Heart right ventricle (tissue), 16 donors: ENCODE results near the gene ABHD17C. TPM values are rescaled to one million over a fixed set of nuclear protein-coding genes. Genes with fewer than 3 reads are reported as not detected.

Experiments
- ATAC-seq, 8 donors: fragments of 200-7000 bp; cut with Tn5 transposase; one replicate each; pipeline ENCODE4 v1.9.1; 2020; ENCODE audit warnings: mild to moderate bottlenecking in 8 of 8, moderate library complexity in 8 of 8, moderate number of reproducible peaks in 1 of 8
- DNase-seq, 2 donors: peaks; one replicate each; pipeline ENCODE4 v3.0.0-alpha.2; 2020
- H3K27ac ChIP-seq, 10 donors: fragments of 200-600 bp; sonication (generic) in 2 of 10; one replicate each; pipeline versions ENCODE4 v1.5.0 to v1.8.0; 2020 to 2022; ENCODE audit warnings: mild to moderate bottlenecking in 3 of 10
- H3K27me3 ChIP-seq, 7 donors: fragments of 200-600 bp; one replicate each; pipeline ENCODE4 v1.8.0; 2021 to 2022; ENCODE audit warnings: mild to moderate bottlenecking in 2 of 7
- H3K36me3 ChIP-seq, 9 donors: fragments of 200-600 bp; sonication (generic) in 1 of 9; one replicate each; pipeline versions ENCODE4 v1.5.0 to v1.8.0; 2020 to 2022; ENCODE audit warnings: mild to moderate bottlenecking in 2 of 9
- H3K4me1 ChIP-seq, 9 donors: fragments of 200-600 bp; sonication (generic) in 1 of 9; one replicate each; pipeline versions ENCODE4 v1.5.0 to v1.8.0; 2020 to 2022; ENCODE audit warnings: mild to moderate bottlenecking in 4 of 9
- H3K4me3 ChIP-seq, 10 donors: fragments of 200-600 bp; sonication (generic) in 2 of 10; one replicate each; pipeline versions ENCODE4 v1.5.0 to v1.8.0; 2020 to 2022; ENCODE audit warnings: mild to moderate bottlenecking in 7 of 10, moderate library complexity in 2 of 10
- H3K9me3 ChIP-seq, 11 donors: fragments of 200-600 bp in 10 of 11; sonication (generic) in 2 of 11; one replicate each; pipeline versions ENCODE4 v1.5.0 to v1.8.0; 2013 to 2022; ENCODE audit warnings: mild to moderate bottlenecking in 2 of 11, control low read depth in 1 of 11, moderate library complexity in 1 of 11
- WGBS, 2 donors: extraction: QIAGEN DNeasy Blood & Tissue Kit; methylation state at CpG; one replicate each; pipeline ENCODE4 v1.1.7; 2013; ENCODE audit warnings: inconsistent platforms in 1 of 2; 5-methylcytosine and 5-hydroxymethylcytosine counted together
- intact Hi-C, 10 donors: fragments of 100-400 bp; cut with DNase I; formaldehyde crosslinking; loops; one replicate each; pipeline versions ENCODE4 v1.11.1 to v1.14.2; 2022
- polyA plus RNA-seq, 2 donors: library from polyadenylated mRNA; stranded (reverse); fragments of 200-250 nt; gene quantifications; one replicate each; pipeline ENCODE4 v1.2.3, GENCODE V29; 2013
- total RNA-seq, 10 donors: library from RNA; stranded (reverse); fragmentation: NEBNext Ultra II Directional in 3 of 10; extraction: Animal tissue kit (Norgen Biotek cat#: 25700) in 3 of 10; gene quantifications; one replicate each; pipeline versions ENCODE4 v1.2.1 to v1.2.4, GENCODE V29; 2021 to 2023
- TF ChIP-seq, protein P1 (sequence below), 9 donors: fragments of 200-600 bp; sonication (generic) in 2 of 9; IDR thresholded peaks; one replicate each; pipeline versions ENCODE4 v1.5.0 to v1.8.0; 2021 to 2022; ENCODE audit warnings: antibody characterized with exemption in 9 of 9, mild to moderate bottlenecking in 5 of 9, moderate library complexity in 1 of 9
- donor health status: Arrhythmogenic right ventricular cardiomyopathy.
- donor health status: ischemic (EF 13 %, LVEDD 7.1; RV severe dilation, severe dysfunction).
- donor health status: healthy with polysubstance abuse.
- donor health status: DM: no; HTN: yes; CAD: no.
- donor health status: DM: no; HTN: no; CAD: no.
- donor health status: ischemic (EF 25% LVEDD 6.9; RV normal size, moderate dysfunction).
- donor health status: ischemic (EF 25% LVEDD 5.7; RV mildly dilated, moderate dysfunction).
- donor health status: healthy.
- donor health status: DM: yes; HTN: yes; CAD: no.
- donor health status: Ischemic cardiomyopathy.
- donor health status: ischemic (EF 35%, LVEDD 5.7; RV mildly dilated, moderate dysfunction).
- donor health status: nonischemic (EF 11% LVEDD 7.7; RV severe dilation, severe dysfunction).
- donor health status: DM: yes; HTN: yes; CAD: no.
- donor health status: PGD.
- donor health status: ischemic (EF 29% LVEDD 5.4; RV normal size, mild dysfunction).
- donor health status: nonischemic (EF 23%, LVEDD 6.1; RV moderate dilation, normal function).

Gene ABHD17C
- total and polyA plus RNA-seq, 12 donors: 2.3 to 8.5 (median 4.2) TPM

DNA sequence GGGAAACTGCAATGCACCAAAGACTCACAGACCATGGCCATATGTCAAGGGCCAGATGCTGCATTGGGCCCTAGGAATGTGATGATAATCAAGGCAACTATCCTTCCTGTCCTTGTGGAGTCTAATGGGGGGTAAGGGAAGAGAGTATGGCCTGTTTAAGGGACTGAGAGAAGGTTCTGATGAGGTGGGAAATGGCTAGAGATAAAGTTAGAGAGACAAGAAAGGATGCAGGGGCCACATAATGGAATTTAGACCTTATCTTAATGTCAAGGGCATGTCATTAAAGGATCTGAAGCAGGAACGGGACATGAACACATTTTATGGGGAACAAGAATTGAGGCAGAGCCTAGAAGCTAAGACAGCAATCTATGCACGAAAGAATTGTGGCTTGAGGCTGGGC is 30.0 kb upstream of the ABHD17C start:
- Histone ChIP-seq H3K27ac (no peak overlapping the region), H3K9me3 (no peaks in the 10 kb centered on the region), H3K27me3 (peaks cover 0 to 11% (median 0%) of the 10 kb centered on the region in 7 donors), H3K4me1 (no peaks in the 10 kb centered on the region), H3K36me3 (no peaks in the 10 kb centered on the region), H3K4me3 (no peak overlapping the region)
- DNase-seq (no peak), ATAC-seq (no peak)
- TF ChIP-seq, protein P1, sequence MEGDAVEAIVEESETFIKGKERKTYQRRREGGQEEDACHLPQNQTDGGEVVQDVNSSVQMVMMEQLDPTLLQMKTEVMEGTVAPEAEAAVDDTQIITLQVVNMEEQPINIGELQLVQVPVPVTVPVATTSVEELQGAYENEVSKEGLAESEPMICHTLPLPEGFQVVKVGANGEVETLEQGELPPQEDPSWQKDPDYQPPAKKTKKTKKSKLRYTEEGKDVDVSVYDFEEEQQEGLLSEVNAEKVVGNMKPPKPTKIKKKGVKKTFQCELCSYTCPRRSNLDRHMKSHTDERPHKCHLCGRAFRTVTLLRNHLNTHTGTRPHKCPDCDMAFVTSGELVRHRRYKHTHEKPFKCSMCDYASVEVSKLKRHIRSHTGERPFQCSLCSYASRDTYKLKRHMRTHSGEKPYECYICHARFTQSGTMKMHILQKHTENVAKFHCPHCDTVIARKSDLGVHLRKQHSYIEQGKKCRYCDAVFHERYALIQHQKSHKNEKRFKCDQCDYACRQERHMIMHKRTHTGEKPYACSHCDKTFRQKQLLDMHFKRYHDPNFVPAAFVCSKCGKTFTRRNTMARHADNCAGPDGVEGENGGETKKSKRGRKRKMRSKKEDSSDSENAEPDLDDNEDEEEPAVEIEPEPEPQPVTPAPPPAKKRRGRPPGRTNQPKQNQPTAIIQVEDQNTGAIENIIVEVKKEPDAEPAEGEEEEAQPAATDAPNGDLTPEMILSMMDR (IDR thresholded peaks at IDR 0.05): no peak
- intact Hi-C loops: no loop called here
- WGBS, 2 donors: 41 to 62% methylated on average over 2 of the region's 2 CpGs

GRCh38 chr15:80667936-80668335 is 27.2 kb upstream of the ABHD17C start:
- Histone ChIP-seq H3K4me1 (no peaks in the 10 kb centered on the region), H3K27ac (no peak overlapping the region), H3K36me3 (no peaks in the 10 kb centered on the region), H3K9me3 (peaks cover 0 to 10% (median 0%) of the 10 kb centered on the region in 11 donors), H3K4me3 (no peak overlapping the region), H3K27me3 (peaks cover 0 to 11% (median 0%) of the 10 kb centered on the region in 7 donors)
- 75 to 84% methylated on average over 4 of the region's 4 CpGs for WGBS, 2 donors
- TF ChIP-seq, protein P1 (IDR thresholded peaks at IDR 0.05): no peak
- intact Hi-C loops: no loop called here
- DNase-seq (no peak), ATAC-seq (no peak)

GRCh38 chr15:80668546-80669236 is 26.4 kb upstream of the ABHD17C start:
- ATAC-seq: no peak
- peaks cover 0 to 11% (median 0%) of the 10 kb centered on the region in 7 donors for H3K27me3 ChIP-seq
- 66 to 72% methylated on average over 3 of the region's 3 CpGs for WGBS, 2 donors
- DNase-seq: no peak
- peaks cover 0 to under 1% (median 0%) of the 10 kb centered on the region in 9 donors for H3K4me1 ChIP-seq
- H3K9me3 ChIP-seq: peaks cover 0 to 10% (median 0%) of the 10 kb centered on the region in 11 donors
- no peak overlapping the region for H3K27ac ChIP-seq
- intact Hi-C loops: no loop called here
- TF ChIP-seq, protein P1 (IDR thresholded peaks at IDR 0.05): no peak
- H3K4me3 ChIP-seq: no peak overlapping the region
- H3K36me3 ChIP-seq: no peaks in the 10 kb centered on the region

GRCh38 chr15:80669663-80670273 is 25.3 kb upstream of the ABHD17C start:
- intact Hi-C loops: no loop called here
- peaks cover 0 to 6% (median 0%) of the 10 kb centered on the region in 9 donors for H3K4me1 ChIP-seq
- H3K27ac ChIP-seq: no peak overlapping the region
- TF ChIP-seq, protein P1 (IDR thresholded peaks at IDR 0.05): no peak
- peaks cover 0 to 11% (median 0%) of the 10 kb centered on the region in 7 donors for H3K27me3 ChIP-seq
- no peaks in the 10 kb centered on the region for H3K36me3 ChIP-seq
- ATAC-seq (no peak), DNase-seq (no peak)
- WGBS, 2 donors: 85 to 88% methylated on average over 2 of the region's 2 CpGs
- H3K9me3 ChIP-seq: peaks cover 0 to 10% (median 0%) of the 10 kb centered on the region in 11 donors
- H3K4me3 ChIP-seq: no peak overlapping the region
